A549 treated with CpdA at 1 μM for 4 hours (cell line): ENCODE data around the gene PLD2. TPM values are rescaled to one million over a fixed set of nuclear protein-coding genes. Genes with fewer than 3 reads are reported as not detected.

Source experiments
- total RNA-seq: library from RNA; stranded (reverse); fragments of 200-300 nt; extraction: Qiagen RNA extraction; gene quantifications from 5 replicates; pipeline ENCODE4 v1.2.3, GENCODE V29; 2022; ENCODE audit warnings: low read depth

The PLD2 gene
- 18.8 to 28.4 TPM (median 23.5 TPM) in 5 replicates for total RNA-seq

DNA sequence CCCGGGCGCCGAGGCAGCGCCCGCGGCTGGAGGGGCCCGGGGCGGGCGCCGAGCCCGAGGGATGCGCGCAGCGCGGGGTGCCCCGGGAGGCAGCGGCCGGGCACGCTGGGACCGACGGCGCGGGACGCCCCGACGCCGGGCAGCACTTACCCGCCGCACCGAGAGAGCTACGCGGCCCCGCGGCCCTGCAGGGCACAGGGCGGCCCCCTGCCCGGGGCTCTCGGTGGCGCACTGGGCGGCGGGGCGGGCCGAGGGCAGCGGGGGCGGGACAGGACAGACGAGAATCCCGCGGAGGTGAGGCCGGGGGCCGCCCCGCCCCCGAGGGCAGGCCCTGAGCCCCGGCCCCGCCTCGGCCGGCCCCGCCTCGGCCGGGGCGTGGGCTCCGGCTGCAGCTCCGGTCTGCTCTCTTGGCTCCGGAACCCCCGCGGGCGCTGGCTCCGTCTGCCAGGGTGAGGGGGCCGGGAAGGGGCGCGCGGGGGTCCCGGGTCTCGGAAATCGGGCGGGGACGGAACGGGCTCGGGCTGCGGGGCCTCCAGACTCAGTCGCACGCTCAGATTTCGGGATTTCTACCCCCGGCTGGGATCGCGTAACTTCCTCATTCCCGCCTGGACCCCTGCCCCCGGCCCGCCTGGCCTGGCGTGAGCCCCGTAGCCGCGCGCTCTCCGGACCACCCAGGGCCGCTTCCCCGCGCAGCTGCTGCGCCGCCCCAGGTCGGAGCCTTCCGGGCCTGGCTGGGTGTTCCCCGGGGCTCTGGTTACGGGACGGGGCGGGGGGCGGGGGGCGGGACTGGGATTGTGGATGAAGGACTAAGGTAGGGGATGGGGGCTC is at the start of gene PLD2:
Gene PLD2 (plus strand): TSS at position 376 of the 828 bp plus-strand sequence. CDS start 621 bp downstream, outside the sequence.

GRCh38 chr17:4771519-4772234 is 35.3 kb upstream of the PLD2 start, which contains the start of gene TM4SF5:
Gene TM4SF5, plus strand, starts transcription at chr17:4771886. Its CDS starts 37 bp downstream, at chr17:4771923.

DNA sequence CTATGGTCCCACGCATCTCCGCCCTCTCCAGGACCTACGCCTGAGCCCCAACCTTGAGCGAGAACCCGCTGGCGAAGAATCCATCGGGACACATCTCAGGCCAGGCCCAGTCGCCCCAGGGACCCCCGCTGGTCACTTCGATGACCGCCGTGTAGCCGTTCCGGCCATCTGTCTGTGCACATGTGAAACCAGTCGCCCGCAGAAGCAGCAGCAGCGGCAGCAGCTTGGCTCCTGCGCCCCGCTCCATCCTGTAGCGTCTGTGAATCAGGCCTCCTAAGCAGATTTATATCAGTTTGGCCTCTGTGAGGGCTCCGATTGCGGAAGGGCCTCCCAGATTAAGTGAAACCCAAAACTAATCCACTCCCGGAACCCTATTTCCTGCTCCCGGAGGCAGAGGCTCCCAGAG is 20.8 kb upstream of the PLD2 start, which contains the start of gene VMO1:
Gene VMO1 (minus strand): TSS at position 259 of the 406 bp plus-strand sequence. CDS start 12 bp downstream, at position 247.

GRCh38 chr17:4788807-4789700 is 17.9 kb upstream of the PLD2 start, which contains the start of gene GLTPD2:
Gene GLTPD2, plus strand, starts transcription at chr17:4788964. Its CDS starts 48 bp downstream, at chr17:4789012.

DNA sequence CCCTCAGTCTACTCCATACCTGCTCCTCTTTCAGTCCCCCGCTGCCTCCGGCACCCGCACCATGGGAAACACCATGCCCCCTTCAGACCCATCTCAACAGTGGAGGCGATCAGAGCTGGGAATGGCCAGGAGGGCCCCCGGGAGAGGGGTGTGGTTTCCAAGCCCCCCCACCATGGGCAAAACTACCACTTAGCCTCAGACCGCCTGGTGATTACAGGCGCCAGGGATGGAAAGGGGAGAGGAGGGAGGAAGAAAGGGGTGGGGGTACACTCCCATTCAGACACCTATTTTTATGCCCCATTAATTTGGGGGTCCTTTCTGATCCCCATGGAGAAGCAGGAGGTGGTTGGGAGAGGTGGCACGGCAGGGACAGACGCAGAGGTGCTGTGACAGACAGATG is 4.7 kb upstream of the PLD2 start, which contains the start of gene C17orf114:
Gene C17orf114 (minus strand): TSS at position 101 of the 400 bp plus-strand sequence.

GRCh38 chr17:4833178-4833940 is 26.4 kb downstream of the PLD2 start, which contains the start of gene MINK1:
Gene MINK1, plus strand, starts transcription at chr17:4833340. Its CDS starts 244 bp downstream, at chr17:4833584.

Other genes with a start within 250 kb of the PLD2 start
- gene GGT6, start 246.6 kb upstream of the PLD2 start, total RNA-seq = not detected in 5 replicates
- gene SMTNL2, start 222.6 kb upstream of the PLD2 start, total RNA-seq = 0.12 to 0.99 TPM (median 0.31 TPM) in 5 replicates
- 0.11 to 0.30 TPM (median 0.28 TPM) in 3 of 5 replicates, not detected in the others for gene ALOX15, start 165.5 kb upstream of the PLD2 start, total RNA-seq
- 69.8 to 79.6 TPM (median 75.3 TPM) in 5 replicates for gene PELP1, start 103.0 kb upstream of the PLD2 start, total RNA-seq
- 52.6 to 70.1 TPM (median 59.6 TPM) in 5 replicates for gene ARRB2, start 96.5 kb upstream of the PLD2 start, total RNA-seq
- 42.2 to 45.1 TPM (median 43.9 TPM) in 5 replicates for gene MED11, start 75.7 kb upstream of the PLD2 start, total RNA-seq
- 0.28 to 1.0 TPM (median 0.46 TPM) in 5 replicates for gene ZMYND15, start 67.3 kb upstream of the PLD2 start, total RNA-seq
- 16.1 to 21.4 TPM (median 18.9 TPM) in 5 replicates for gene CXCL16, start 67.2 kb upstream of the PLD2 start, total RNA-seq
- gene TM4SF5, start 35.3 kb upstream of the PLD2 start, total RNA-seq = 0.48 to 0.91 TPM (median 0.65 TPM) in 5 replicates
- 0.79 to 2.0 TPM (median 1.4 TPM) in 5 replicates for gene VMO1, start 20.8 kb upstream of the PLD2 start, total RNA-seq
- gene GLTPD2, start 18.2 kb upstream of the PLD2 start, total RNA-seq = not detected in 5 replicates
- 459 to 524 TPM (median 508 TPM) in 5 replicates for gene PSMB6, start 11.0 kb upstream of the PLD2 start, total RNA-seq
- 51.5 to 62.4 TPM (median 57.5 TPM) in 5 replicates for gene MINK1, start 26.2 kb downstream of the PLD2 start, total RNA-seq
- 0.22 to 0.38 TPM (median 0.31 TPM) in 5 replicates for gene C17orf107, start 92.4 kb downstream of the PLD2 start, total RNA-seq
- 0.06 to 0.17 TPM (median 0.13 TPM) in 4 of 5 replicates, not detected in the other for gene CHRNE, start 95.9 kb downstream of the PLD2 start, total RNA-seq
- 0.03 TPM in 1 of 5 replicates, not detected in the others for gene GP1BA, start 125.1 kb downstream of the PLD2 start, total RNA-seq
- 54.1 to 83.4 TPM (median 76.5 TPM) in 5 replicates for gene SLC25A11, start 132.9 kb downstream of the PLD2 start, total RNA-seq
- 96.0 to 144 TPM (median 124 TPM) in 5 replicates for gene RNF167, start 133.1 kb downstream of the PLD2 start, total RNA-seq
- gene PFN1, start 141.4 kb downstream of the PLD2 start, total RNA-seq = 2,321 to 2,833 TPM (median 2,776 TPM) in 5 replicates
- 48.2 to 65.0 TPM (median 54.7 TPM) in 5 replicates for gene ENO3, start 144.0 kb downstream of the PLD2 start, total RNA-seq
- gene SPAG7, start 160.7 kb downstream of the PLD2 start, total RNA-seq = 75.7 to 100 TPM (median 76.7 TPM) in 5 replicates
- gene CAMTA2, start 180.5 kb downstream of the PLD2 start, total RNA-seq = 30.5 to 43.3 TPM (median 32.4 TPM) in 5 replicates
- 1.0 to 1.6 TPM (median 1.3 TPM) in 5 replicates for gene INCA1, start 190.4 kb downstream of the PLD2 start, total RNA-seq
- 101 to 112 TPM (median 103 TPM) in 5 replicates for gene KIF1C, start 190.8 kb downstream of the PLD2 start, total RNA-seq
- gene SLC52A1, start 228.3 kb downstream of the PLD2 start, total RNA-seq = 0.34 to 1.0 TPM (median 0.72 TPM) in 5 replicates